CD4-positive, alpha-beta memory T cell (primary cell): ENCODE data around the gene NCEH1. TPM values are rescaled to one million over a fixed set of nuclear protein-coding genes. Genes with fewer than 3 reads are reported as not detected.
A peak's percentile ranks its signal among the peaks of the same experiment; 100 is the strongest.

ENCODE experiments used
- CTCF ChIA-PET: fragments of 350-600 bp; sonication (Branson Sonifier 250); formaldehyde crosslinking; loops from one replicate; lab custom pipeline; 2021; ENCODE audit warnings: inconsistent platforms; ENCODE audit not compliant: partially characterized antibody; lab: Charles Lee
- POLR2A ChIA-PET: fragments of 350-600 bp; sonication (Branson Sonifier 250); formaldehyde crosslinking; loops from one replicate; lab custom pipeline; 2021; ENCODE audit not compliant: partially characterized antibody; lab: Charles Lee
- DNase-seq, 5 donors: peaks; one replicate each; pipeline versions ENCODE4 v3.0.0 to v3.0.0-alpha.2; 2020 to 2022; ENCODE audit warnings: mixed read lengths in 1 of 5
- H3K27ac ChIP-seq: one replicate; pipeline ENCODE4 v1.7.0; 2013; ENCODE audit warnings: low read depth, low read length
- H3K27me3 ChIP-seq: 2 replicates; pipeline ENCODE4 v1.7.0; 2013; ENCODE audit warnings: mild to moderate bottlenecking, low read length, moderate library complexity; ENCODE audit not compliant: insufficient read depth
- H3K36me3 ChIP-seq: 2 replicates; pipeline ENCODE4 v1.7.0; 2013; ENCODE audit warnings: mild to moderate bottlenecking, low read length, moderate library complexity; ENCODE audit not compliant: insufficient read depth
- H3K4me1 ChIP-seq: 2 replicates; pipeline ENCODE4 v1.7.0; 2013; ENCODE audit warnings: mild to moderate bottlenecking, low read length, moderate library complexity; ENCODE audit not compliant: insufficient read depth
- H3K4me3 ChIP-seq, 2 donors: one replicate each; pipeline ENCODE4 v1.7.0; 2013; ENCODE audit warnings: low read length in 2 of 2, mild to moderate bottlenecking in 1 of 2
- H3K9me3 ChIP-seq, 2 donors: one replicate each; pipeline ENCODE4 v1.7.0; 2013; ENCODE audit warnings: low read length in 2 of 2, control low read depth in 1 of 2; ENCODE audit not compliant: control insufficient read depth in 1 of 2
- H3K27ac Mint-ChIP-seq, 7 donors: one replicate each; pipeline ENCODE4 v1.8.0; 2020 to 2021; ENCODE audit warnings: mixed read lengths in 7 of 7, mild to moderate bottlenecking in 6 of 7, inconsistent platforms in 3 of 7, moderate library complexity in 3 of 7
- H3K27me3 Mint-ChIP-seq, 2 donors: one replicate each; pipeline ENCODE4 v1.8.0; 2020 to 2021; ENCODE audit warnings: mixed read lengths in 2 of 2
- H3K36me3 Mint-ChIP-seq, 2 donors: one replicate each; pipeline ENCODE4 v1.8.0; 2020 to 2021; ENCODE audit warnings: mixed read lengths in 2 of 2, inconsistent platforms in 1 of 2, mild to moderate bottlenecking in 1 of 2
- H3K4me1 Mint-ChIP-seq, 4 donors: one replicate each; pipeline ENCODE4 v1.8.0; 2020 to 2021; ENCODE audit warnings: mixed read lengths in 4 of 4, mild to moderate bottlenecking in 1 of 4
- H3K4me3 Mint-ChIP-seq, 8 donors: one replicate each; pipeline ENCODE4 v1.8.0; 2020 to 2021; ENCODE audit warnings: mixed read lengths in 8 of 8, mild to moderate bottlenecking in 7 of 8, moderate library complexity in 6 of 8, inconsistent platforms in 3 of 8
- H3K9me3 Mint-ChIP-seq, 8 donors: one replicate each; pipeline ENCODE4 v1.8.0; 2020 to 2021; ENCODE audit warnings: mixed read lengths in 8 of 8, mild to moderate bottlenecking in 5 of 8, inconsistent platforms in 3 of 8, moderate library complexity in 1 of 8
- intact Hi-C: fragments of 100-400 bp; cut with micrococcal nuclease; formaldehyde crosslinking; loops from one replicate; pipeline ENCODE4 v1.15.1; 2023
- polyA plus RNA-seq, 2 donors: library from polyadenylated mRNA; unstranded; fragments of 300-500 nt; fragmentation: Illumina TruSeq; gene quantifications; one replicate each; pipeline ENCODE4 v1.2.3, GENCODE V29; 2021
- total RNA-seq, 2 experiments: library from RNA; stranded (reverse); gene quantifications; one replicate each; pipeline ENCODE4 v1.2.3, GENCODE V29; 2021

NCEH1 gene
- total and polyA plus RNA-seq, 4 experiments from 2014 or later, result 2.1 to 5.1 (median 3.4) TPM

- Mint-ChIP-seq H3K27me3 (no peaks in the 10 kb centered on the region), H3K27ac (peak overlapping the region in 5 of 7 donors; percentile 5 to 68 (median 24)), H3K9me3 (peaks cover 0 to 12% (median 6%) of the 10 kb centered on the region in 8 donors), H3K36me3 (peaks cover 0 to 6% of the 10 kb centered on the region in 2 donors), H3K4me3 (peak overlapping the region in 5 of 8 donors; percentile 16 to 63 (median 47)), H3K4me1 (peaks cover 59 to 86% (median 74%) of the 10 kb centered on the region in 4 donors)
- intact Hi-C loops, result no loop called here
- DNase-seq, result no peak
- Histone ChIP-seq H3K4me1 (peaks cover 57% of the 10 kb centered on the region), H3K27me3 (no peaks in the 10 kb centered on the region), H3K36me3 (no peaks in the 10 kb centered on the region), H3K27ac (no peak overlapping the region), H3K4me3 (no peak overlapping the region), H3K9me3 (no peaks in the 10 kb centered on the region)
- POLR2A ChIA-PET, result interaction anchor here (0.8 to 1.6 kb wide), 3 partner anchors 8 to 11 kb away, joined by 3 to 4 read pairs (median 3); no protein-coding TSS in a partner anchor
- CTCF ChIA-PET, result interaction anchor here (1.1 to 1.8 kb wide), 5 partner anchors 9 to 109 kb away, joined by 3 to 16 read pairs (median 3); no protein-coding TSS in a partner anchor
Observed at GRCh38 chr3:172586436-172586835, 124.4 kb downstream of the NCEH1 start.

DNA sequence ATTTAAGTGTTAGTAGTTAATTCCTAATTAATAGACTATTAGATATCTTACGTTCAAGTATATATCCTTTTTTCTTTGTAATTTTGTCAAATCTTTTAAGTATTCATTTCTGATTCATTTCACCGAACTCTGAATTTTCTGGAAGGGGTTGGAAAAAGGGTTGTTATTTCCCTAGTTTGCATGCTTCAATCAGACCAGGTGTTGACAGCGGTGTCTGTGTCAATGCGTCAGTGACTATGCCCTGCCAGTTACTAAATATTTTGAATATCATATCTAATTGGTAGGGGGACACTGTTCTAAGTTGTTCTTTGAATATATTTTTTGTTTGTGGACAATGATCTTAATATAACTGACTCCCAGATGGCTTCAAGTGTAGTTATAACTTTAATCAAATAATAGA, 124.9 kb downstream of the NCEH1 start:
- Mint-ChIP-seq H3K27ac (peak overlapping the region in 4 of 7 donors; percentile 5 to 50 (median 20)), H3K36me3 (peaks cover 0 to 6% of the 10 kb centered on the region in 2 donors), H3K4me1 (peaks cover 59 to 86% (median 74%) of the 10 kb centered on the region in 4 donors), H3K4me3 (peak overlapping the region in 4 of 8 donors; percentile 16 to 63 (median 48)), H3K9me3 (peaks cover 0 to 12% (median 5%) of the 10 kb centered on the region in 8 donors), H3K27me3 (no peaks in the 10 kb centered on the region)
- intact Hi-C loops, result no loop called here
- H3K9me3 ChIP-seq, result no peaks in the 10 kb centered on the region
- no peak overlapping the region for H3K27ac ChIP-seq
- ChIA-PET CTCF (interaction anchor here (1.1 to 1.8 kb wide), 4 partner anchors 10 to 108 kb away, joined by 3 to 16 read pairs (median 4); no protein-coding TSS in a partner anchor), POLR2A (interaction anchor here (0.8 to 1.6 kb wide), 3 partner anchors 8 to 11 kb away, joined by 3 to 4 read pairs (median 3); no protein-coding TSS in a partner anchor)
- no peak overlapping the region for H3K4me3 ChIP-seq
- peaks cover 57% of the 10 kb centered on the region for H3K4me1 ChIP-seq
- no peaks in the 10 kb centered on the region for H3K36me3 ChIP-seq
- H3K27me3 ChIP-seq, result no peaks in the 10 kb centered on the region
- no peak for DNase-seq

- peak overlapping the region in 1 of 8 donors; percentile 39 for H3K4me3 Mint-ChIP-seq
- Histone ChIP-seq H3K4me3 (no peak overlapping the region), H3K27me3 (no peaks in the 10 kb centered on the region), H3K9me3 (no peaks in the 10 kb centered on the region), H3K36me3 (no peaks in the 10 kb centered on the region), H3K4me1 (peaks cover 81% of the 10 kb centered on the region), H3K27ac (no peak overlapping the region)
- intact Hi-C loops, result loop anchor here (5.0 kb wide), 1 partner anchor 60 kb away; the partner anchor contains the start of gene TNFSF10
- no peak for DNase-seq
- H3K9me3 Mint-ChIP-seq, result peaks cover 0 to 3% (median 0%) of the 10 kb centered on the region in 8 donors
- no peaks in the 10 kb centered on the region for H3K36me3 Mint-ChIP-seq
- CTCF ChIA-PET, result interaction anchor here (0.8 to 2.4 kb wide), 5 partner anchors 10 to 30 kb away, joined by 3 to 20 read pairs (median 5); no protein-coding TSS in a partner anchor
- H3K4me1 Mint-ChIP-seq, result peaks cover 67 to 93% (median 84%) of the 10 kb centered on the region in 4 donors
- POLR2A ChIA-PET, result interaction anchor here (2.4 to 3.6 kb wide), 2 partner anchors 10 to 60 kb away, joined by 10 to 16 read pairs; partner anchors contain the start of gene TNFSF10
- no peaks in the 10 kb centered on the region for H3K27me3 Mint-ChIP-seq
- H3K27ac Mint-ChIP-seq, result peak overlapping the region in 3 of 7 donors; percentile 54 to 93 (median 91)
Observed at GRCh38 chr3:172582712-172583111, 128.2 kb downstream of the NCEH1 start.

GRCh38 chr3:172581757-172582166, 129.1 kb downstream of the NCEH1 start:
- Histone ChIP-seq H3K9me3 (no peaks in the 10 kb centered on the region), H3K36me3 (no peaks in the 10 kb centered on the region), H3K27ac (no peak overlapping the region), H3K4me3 (no peak overlapping the region), H3K4me1 (peaks cover 84% of the 10 kb centered on the region), H3K27me3 (no peaks in the 10 kb centered on the region)
- intact Hi-C loops, result loop anchor here (5.0 kb wide), 1 partner anchor 59 kb away; the partner anchor contains the start of gene TNFSF10
- peak overlapping the region; percentile 9 to 95 (median 89) for H3K27ac Mint-ChIP-seq
- POLR2A ChIA-PET, result interaction anchor here (1.4 to 3.6 kb wide), 3 partner anchors 10 to 19 kb away, joined by 3 to 16 read pairs (median 10); no protein-coding TSS in a partner anchor
- H3K4me3 Mint-ChIP-seq, result peak overlapping the region in 6 of 8 donors; percentile 51 to 87 (median 76)
- DNase-seq, result no peak
- peaks cover 0 to 3% (median 0%) of the 10 kb centered on the region in 8 donors for H3K9me3 Mint-ChIP-seq
- H3K27me3 Mint-ChIP-seq, result no peaks in the 10 kb centered on the region
- H3K36me3 Mint-ChIP-seq, result no peaks in the 10 kb centered on the region
- CTCF ChIA-PET, result interaction anchor here (1.1 to 2.4 kb wide), 2 partner anchors 14 to 33 kb away, joined by 3 to 9 read pairs; no protein-coding TSS in a partner anchor
- H3K4me1 Mint-ChIP-seq, result peaks cover 64 to 97% (median 86%) of the 10 kb centered on the region in 4 donors

- H3K9me3 ChIP-seq, result no peaks in the 10 kb centered on the region
- H3K36me3 ChIP-seq, result no peaks in the 10 kb centered on the region
- intact Hi-C loops, result loop anchor here (5.0 kb wide), 1 partner anchor 59 kb away; the partner anchor contains the start of gene TNFSF10
- peak overlapping the region; percentile 47 to 87 (median 74) for H3K4me3 Mint-ChIP-seq
- DNase-seq, result no peak
- ChIA-PET POLR2A (interaction anchor here (0.6 to 3.6 kb wide), 8 partner anchors 9 to 67 kb away, joined by 3 to 16 read pairs (median 3); partner anchors contain the start of gene TNFSF10), CTCF (interaction anchor here (1.1 to 2.4 kb wide), 2 partner anchors 15 to 32 kb away, joined by 3 to 9 read pairs; no protein-coding TSS in a partner anchor)
- peaks cover 74% of the 10 kb centered on the region for H3K4me1 ChIP-seq
- no peaks in the 10 kb centered on the region for H3K36me3 Mint-ChIP-seq
- no peaks in the 10 kb centered on the region for H3K27me3 Mint-ChIP-seq
- peak overlapping the region; percentile 73 to 95 (median 89) for H3K27ac Mint-ChIP-seq
- H3K27ac ChIP-seq, result peak overlapping the region; percentile 44
- peaks cover 59 to 88% (median 79%) of the 10 kb centered on the region in 4 donors for H3K4me1 Mint-ChIP-seq
- H3K9me3 Mint-ChIP-seq, result peaks cover 0 to 3% (median 0%) of the 10 kb centered on the region in 8 donors
- no peaks in the 10 kb centered on the region for H3K27me3 ChIP-seq
- no peak overlapping the region for H3K4me3 ChIP-seq
Observed at GRCh38 chr3:172580680-172581401, 130.0 kb downstream of the NCEH1 start.
